Measurements from ENCODE around the gene PTGER3. TPM values are rescaled to one million over a fixed set of nuclear protein-coding genes. Genes with fewer than 3 reads are reported as not detected.

The PTGER3 gene
- total and polyA plus RNA-seq, 2 of the 4 experiments (the other 2 are of a cell fraction), result not detected

DNA sequence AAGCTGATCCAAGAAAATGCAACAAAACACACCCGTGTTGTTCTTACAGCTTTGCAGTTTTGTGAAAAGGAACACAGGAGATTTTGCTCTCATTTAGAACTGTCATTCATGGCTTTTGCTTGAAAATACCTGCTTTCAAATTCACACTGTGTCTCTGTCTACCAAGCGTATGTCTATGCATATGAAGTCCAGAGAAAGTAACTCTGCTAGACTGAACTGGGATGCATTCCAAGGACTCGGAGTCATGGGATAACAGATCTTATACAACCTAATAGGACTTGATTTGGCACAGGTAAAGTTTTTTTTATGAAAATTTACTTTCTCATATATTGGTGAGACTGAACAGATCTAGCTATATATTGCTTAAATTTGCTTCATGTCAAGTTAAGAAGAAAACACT lies 102.4 kb downstream of the PTGER3 start:
- TF ChIP-seq RFX5 (IDR thresholded peaks at IDR 0.05; ENCODE audit: low read depth, low read length), result no peak
- no peak for TF ChIP-seq ELK1 (IDR thresholded peaks at IDR 0.05; ENCODE audit: borderline replicate concordance, low read depth, low read length)
- no peak for TF ChIP-seq BHLHE40 (IDR thresholded peaks at IDR 0.05; ENCODE audit: low read depth, low read length)
- no peak for TF ChIP-seq RCOR1 (IDR thresholded peaks at IDR 0.05; ENCODE audit: insufficient replicate concordance, low read length)
- TF ChIP-seq, protein P1, sequence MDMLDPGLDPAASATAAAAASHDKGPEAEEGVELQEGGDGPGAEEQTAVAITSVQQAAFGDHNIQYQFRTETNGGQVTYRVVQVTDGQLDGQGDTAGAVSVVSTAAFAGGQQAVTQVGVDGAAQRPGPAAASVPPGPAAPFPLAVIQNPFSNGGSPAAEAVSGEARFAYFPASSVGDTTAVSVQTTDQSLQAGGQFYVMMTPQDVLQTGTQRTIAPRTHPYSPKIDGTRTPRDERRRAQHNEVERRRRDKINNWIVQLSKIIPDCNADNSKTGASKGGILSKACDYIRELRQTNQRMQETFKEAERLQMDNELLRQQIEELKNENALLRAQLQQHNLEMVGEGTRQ (IDR thresholded peaks at IDR 0.05; ENCODE audit: low read depth, low read length), result no peak
- TF ChIP-seq CHD1 (IDR thresholded peaks at IDR 0.05; ENCODE audit: low read depth, low read length), result no peak
- no peak for TF ChIP-seq POLR2A (IDR thresholded peaks at IDR 0.05; ENCODE audit: low read depth, low read length)
- TF ChIP-seq SMC3 (IDR thresholded peaks at IDR 0.05; ENCODE audit: low read depth, low read length), result no peak
- no peak for TF ChIP-seq CEBPB (IDR thresholded peaks at IDR 0.05; ENCODE audit: low read depth, low read length)
- TF ChIP-seq, protein P2, sequence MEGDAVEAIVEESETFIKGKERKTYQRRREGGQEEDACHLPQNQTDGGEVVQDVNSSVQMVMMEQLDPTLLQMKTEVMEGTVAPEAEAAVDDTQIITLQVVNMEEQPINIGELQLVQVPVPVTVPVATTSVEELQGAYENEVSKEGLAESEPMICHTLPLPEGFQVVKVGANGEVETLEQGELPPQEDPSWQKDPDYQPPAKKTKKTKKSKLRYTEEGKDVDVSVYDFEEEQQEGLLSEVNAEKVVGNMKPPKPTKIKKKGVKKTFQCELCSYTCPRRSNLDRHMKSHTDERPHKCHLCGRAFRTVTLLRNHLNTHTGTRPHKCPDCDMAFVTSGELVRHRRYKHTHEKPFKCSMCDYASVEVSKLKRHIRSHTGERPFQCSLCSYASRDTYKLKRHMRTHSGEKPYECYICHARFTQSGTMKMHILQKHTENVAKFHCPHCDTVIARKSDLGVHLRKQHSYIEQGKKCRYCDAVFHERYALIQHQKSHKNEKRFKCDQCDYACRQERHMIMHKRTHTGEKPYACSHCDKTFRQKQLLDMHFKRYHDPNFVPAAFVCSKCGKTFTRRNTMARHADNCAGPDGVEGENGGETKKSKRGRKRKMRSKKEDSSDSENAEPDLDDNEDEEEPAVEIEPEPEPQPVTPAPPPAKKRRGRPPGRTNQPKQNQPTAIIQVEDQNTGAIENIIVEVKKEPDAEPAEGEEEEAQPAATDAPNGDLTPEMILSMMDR (conservative IDR thresholded peaks at IDR 0.05; ENCODE audit: low read depth, low read length), result no peak
- no peak for TF ChIP-seq FOS (IDR thresholded peaks at IDR 0.05; ENCODE audit: low read depth, low read length)
- TF ChIP-seq RAD21 (IDR thresholded peaks at IDR 0.05; ENCODE audit: low read length), result no peak
- TF ChIP-seq NFE2L2 (IDR thresholded peaks at IDR 0.05; ENCODE audit: low read depth, low read length), result no peak
- no peak for TF ChIP-seq MAFK (IDR thresholded peaks at IDR 0.05; ENCODE audit: low read depth, low read length)
- no peak for TF ChIP-seq MAZ (IDR thresholded peaks at IDR 0.05; ENCODE audit: borderline replicate concordance, low read depth, low read length)
- TF ChIP-seq MXI1 (IDR thresholded peaks at IDR 0.05; ENCODE audit: borderline replicate concordance, low read depth, low read length), result no peak
- Histone ChIP-seq H3K18ac (ENCODE audit: low read depth, low read length) (no peak overlapping the region), H3K79me1 (ENCODE audit: low read depth in 1 of 2, low read length in 2 of 2) (no peaks in the 10 kb centered on the region), H3K36me3 (ENCODE audit: control insufficient read depth, insufficient read depth, low read length) (no peaks in the 10 kb centered on the region), H3K4me1 (ENCODE audit: control insufficient read depth, insufficient read depth, low read length) (no peaks in the 10 kb centered on the region), H2BK120ac (ENCODE audit: low read depth, low read length) (no peak overlapping the region), H2AFZ (replicated peaks; ENCODE audit: low read length, poor library complexity) (no peak overlapping the region), H3K4me3 (ENCODE audit: insufficient read depth, low read depth, low read length) (no peak overlapping the region), H4K91ac (ENCODE audit: insufficient read depth, low read depth, low read length) (no peak overlapping the region), H3K4ac (ENCODE audit: low read depth, low read length) (no peak overlapping the region), H3K23ac (ENCODE audit: low read depth, low read length) (no peak overlapping the region), H2BK15ac (ENCODE audit: low read depth, low read length) (no peak overlapping the region), H2AK9ac (replicated peaks; ENCODE audit: low read depth, low read length, poor library complexity) (no peak overlapping the region), H4K5ac (ENCODE audit: low read depth, low read length) (no peak overlapping the region), H3K9me1 (ENCODE audit: insufficient read depth, low read length) (no peaks in the 10 kb centered on the region), H2BK20ac (ENCODE audit: low read depth, low read length) (no peak overlapping the region), H2AK5ac (ENCODE audit: low read depth, low read length) (no peak overlapping the region), H4K8ac (ENCODE audit: low read depth in 2 of 2, low read length in 2 of 2) (no peak overlapping the region), H3K56ac (ENCODE audit: extremely low read depth, insufficient read depth, low read length) (no peak overlapping the region), H4K20me1 (ENCODE audit: insufficient read depth, low read length) (no peaks in the 10 kb centered on the region), H3K9ac (ENCODE audit: low read depth, low read length) (no peak overlapping the region), H3K27ac (ENCODE audit: insufficient read depth, low read length) (no peak overlapping the region), H3K9me3 (ENCODE audit: control insufficient read depth, insufficient read depth, low read length) (no peaks in the 10 kb centered on the region), H3K4me2 (ENCODE audit: low read depth, low read length) (no peak overlapping the region), H3K27me3 (ENCODE audit: control insufficient read depth, insufficient read depth, low read length) (no peaks in the 10 kb centered on the region), H3K14ac (replicated peaks; ENCODE audit: low read depth, low read length) (no peak overlapping the region), H2BK5ac (ENCODE audit: low read depth, low read length, poor library complexity, severe bottlenecking) (no peak overlapping the region)
- ChIA-PET CTCF (interaction anchor here (1.4 kb wide), 1 partner anchor 21 kb away, joined by 3 read pairs; no protein-coding TSS in a partner anchor), POLR2A (ENCODE audit: unreplicated experiment) (no interaction called here)
- no CpG with 5 or more reads among the region's 3 CpGs for WGBS, 2 experiments (ENCODE audit: extremely low coverage in 2 of 2, insufficient read length in 1 of 2)
- dilution Hi-C loops (cut with HindIII; ENCODE audit: low sequenced_read_pairs, unreplicated experiment) (no loop called here), intact Hi-C loops (cut with micrococcal nuclease) (no loop called here), in situ Hi-C loops (cut with MboI; ENCODE audit: low sequenced_read_pairs) (no loop called here)
- DNase-seq (no peak), ATAC-seq (ENCODE audit: low read depth) (no peak)
- BruUV-seq (replicated peaks), result no TSS peak
